HG03064 (cell line): ENCODE data around the gene CCDC107.
"Not testable (repeated sequence)": the region's sequence is repeated elsewhere in the genome, so short reads cannot be mapped to it uniquely, and the experiment has no call there.

ENCODE experiments used
- ATAC-seq: cut with Tn5 transposase; IDR thresholded peaks from one replicate; pipeline ENCODE4 v1.9.1; 2021; ENCODE audit warnings: low read depth; ENCODE audit not compliant: unreplicated experiment

The CCDC107 gene

GRCh38 chr9:35658137-35658967, at the start of gene CCDC107:
Gene CCDC107, plus strand, starts transcription at chr9:35658292. Its CDS starts 88 bp downstream, at chr9:35658380.
- ATAC-seq: peak; percentile 53

- ATAC-seq: no peak
Observed at GRCh38 chr9:35609001-35609819, 48.9 kb upstream of the CCDC107 start.

- ATAC-seq: no peak
Observed at GRCh38 chr9:35609820-35610163, 48.3 kb upstream of the CCDC107 start.

- no peak for ATAC-seq
Observed at GRCh38 chr9:35611230-35611797, 46.8 kb upstream of the CCDC107 start.

GRCh38 chr9:35612066-35612465, 46.0 kb upstream of the CCDC107 start:
- ATAC-seq: not testable (repeated sequence)

GRCh38 chr9:35612843-35613242, 45.2 kb upstream of the CCDC107 start:
- ATAC-seq: no peak

GRCh38 chr9:35615981-35616680, 42.0 kb upstream of the CCDC107 start:
- ATAC-seq: no peak

GRCh38 chr9:35616681-35617459, 41.2 kb upstream of the CCDC107 start:
- no peak for ATAC-seq

GRCh38 chr9:35617548-35617947, 40.5 kb upstream of the CCDC107 start:
- ATAC-seq: no peak

- ATAC-seq: no peak
Observed at GRCh38 chr9:35618325-35618727, 39.8 kb upstream of the CCDC107 start, which contains the start of gene CD72. Gene CD72, minus strand, starts transcription at chr9:35618413. Its CDS starts 110 bp downstream, at chr9:35618303.

- ATAC-seq: peak; percentile 34
Observed at GRCh38 chr9:35618854-35619799, 39.0 kb upstream of the CCDC107 start.

- peak; percentile 64 for ATAC-seq
Observed at GRCh38 chr9:35619800-35620158, 38.3 kb upstream of the CCDC107 start.

- ATAC-seq: no peak
Observed at GRCh38 chr9:35627575-35627974, 30.5 kb upstream of the CCDC107 start.

- ATAC-seq: no peak
Observed at GRCh38 chr9:35628389-35628991, 29.6 kb upstream of the CCDC107 start.

- no peak for ATAC-seq
Observed at GRCh38 chr9:35629597-35629996, 28.5 kb upstream of the CCDC107 start.

GRCh38 chr9:35635730-35636129, 22.4 kb upstream of the CCDC107 start:
- no peak for ATAC-seq

- ATAC-seq: no peak
Observed at GRCh38 chr9:35636135-35636876, 21.8 kb upstream of the CCDC107 start.

GRCh38 chr9:35636877-35637246, 21.2 kb upstream of the CCDC107 start:
- ATAC-seq: not testable (repeated sequence)
